Right atrium auricular region (tissue), 2 donors: ENCODE measurements around the gene PCDHB12. TPM values are rescaled to one million over a fixed set of nuclear protein-coding genes. Genes with fewer than 3 reads are reported as not detected.
"Not testable (repeated sequence)": the region's sequence is repeated elsewhere in the genome, so short reads cannot be mapped to it uniquely, and the experiment has no call there.

Experiments used
- DNase-seq: peaks from one replicate; pipeline ENCODE4 v3.0.0-alpha.2; 2019; ENCODE audit warnings: low spot score
- H3K27ac ChIP-seq, 2 donors: fragments of 200-600 bp; sonication (generic); 1 replicate in 1 of 2; 2 replicates in 1 of 2; pipeline ENCODE4 v1.5.1; 2016 to 2019
- H3K27me3 ChIP-seq, 2 donors: fragments of 200-600 bp; sonication (generic); one replicate each; pipeline versions ENCODE4 v1.5.1 to v1.6.0; 2017 to 2019
- H3K36me3 ChIP-seq: fragments of 200-600 bp; sonication (generic); one replicate; pipeline ENCODE4 v1.5.1; 2016
- H3K4me1 ChIP-seq, 2 donors: fragments of 200-600 bp; sonication (generic); one replicate each; pipeline versions ENCODE4 v1.5.1 to v1.6.0; 2017 to 2019
- H3K4me3 ChIP-seq, 2 donors: fragments of 200-600 bp; sonication (generic); 1 replicate in 1 of 2; 2 replicates in 1 of 2; pipeline ENCODE4 v1.5.1; 2017 to 2019; ENCODE audit warnings: mild to moderate bottlenecking in 1 of 2, moderate library complexity in 1 of 2
- H3K9me3 ChIP-seq, 2 donors: fragments of 200-600 bp; sonication (generic); one replicate each; pipeline ENCODE4 v1.5.1; 2019
- CTCF ChIP-seq, 2 donors: fragments of 200-600 bp; sonication (generic); IDR thresholded peaks; one replicate each; pipeline ENCODE4 v1.5.1; 2019; ENCODE audit warnings: antibody characterized with exemption in 2 of 2
- total RNA-seq, 2 donors: library from RNA; depleted of rRNA; stranded (reverse); fragments of >200 nt; gene quantifications; one replicate each; pipeline ENCODE4 v1.1.0, GENCODE V29; 2016

The PCDHB12 gene
- 1 to 10 TPM; 1.8 to 2.3 TPM for total RNA-seq

- no peaks in the 10 kb centered on the region for H3K36me3 ChIP-seq
- no peaks in the 10 kb centered on the region for H3K4me1 ChIP-seq
- H3K27ac ChIP-seq = no peak within 1 kb of the TSS
- TF ChIP-seq CTCF (IDR thresholded peaks at IDR 0.05) = peak in 1 of 2 donors; percentile 29
- H3K27me3 ChIP-seq = no peaks in the 10 kb centered on the region
- H3K9me3 ChIP-seq = peaks cover 9 to 94% of the 10 kb centered on the region in 2 donors
- no peak for DNase-seq
- H3K4me3 ChIP-seq = peak within 1 kb of the TSS in 1 of 2 donors; percentile 17
These were observed at the start of gene PCDHB12 for GRCh38 chr5:141208478-141208877. Gene PCDHB12 (plus strand): TSS chr5:141208719. CDS start chr5:141208908, 189 bp downstream.

DNA sequence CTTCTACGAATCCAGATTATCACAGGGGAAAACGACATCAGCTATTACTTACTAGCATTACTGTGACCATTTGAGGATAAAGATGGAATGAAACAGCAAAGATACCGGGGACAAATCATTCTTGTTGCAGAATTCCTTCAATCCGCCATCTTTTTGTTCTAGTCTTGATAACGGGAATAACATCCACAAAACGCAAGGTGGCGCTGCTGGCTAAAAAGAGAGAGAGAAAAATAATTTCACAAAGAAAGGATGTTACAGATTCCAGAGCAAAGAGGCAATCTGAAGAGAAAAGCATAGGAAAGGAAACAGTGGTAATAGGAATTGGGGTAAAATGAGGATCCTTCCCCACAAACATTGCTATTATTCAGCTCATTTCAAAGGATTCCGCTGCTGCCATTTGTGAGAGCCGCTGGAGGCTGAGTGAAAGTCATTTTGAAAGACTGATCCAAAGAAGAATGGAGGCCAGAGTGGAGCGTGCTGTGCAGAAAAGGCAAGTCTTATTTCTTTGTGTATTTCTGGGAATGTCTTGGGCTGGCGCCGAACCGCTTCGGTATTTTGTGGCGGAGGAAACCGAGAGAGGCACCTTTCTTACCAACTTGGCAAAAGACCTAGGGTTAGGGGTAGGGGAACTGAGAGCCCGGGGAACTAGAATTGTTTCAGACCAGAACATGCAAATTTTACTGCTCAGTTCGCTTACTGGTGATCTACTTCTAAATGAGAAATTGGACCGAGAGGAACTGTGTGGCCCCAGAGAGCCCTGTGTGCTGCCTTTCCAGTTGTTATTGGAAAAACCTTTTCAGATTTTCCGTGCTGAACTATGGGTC, 35.9 kb upstream of the PCDHB12 start, which contains the start of gene PCDHB7:
Gene PCDHB7, plus strand, starts transcription at position 264 of the 824 bp plus-strand sequence. Its CDS starts 192 bp downstream, at position 456.
- DNase-seq = no peak
- peaks cover 5 to 6% of the 10 kb centered on the region in 2 donors for H3K27me3 ChIP-seq
- H3K4me3 ChIP-seq = no peak within 1 kb of the TSS
- peaks cover 10 to 50% of the 10 kb centered on the region in 2 donors for H3K9me3 ChIP-seq
- TF ChIP-seq CTCF (IDR thresholded peaks at IDR 0.05) = peak; percentile 17 to 50
- H3K36me3 ChIP-seq = no peaks in the 10 kb centered on the region
- no peaks in the 10 kb centered on the region for H3K4me1 ChIP-seq
- no peak within 1 kb of the TSS for H3K27ac ChIP-seq

GRCh38 chr5:141174291-141175104, 34.0 kb upstream of the PCDHB12 start:
- H3K27me3 ChIP-seq, H3K4me3 ChIP-seq, H3K4me1 ChIP-seq, H3K27ac ChIP-seq, DNase-seq, H3K36me3 ChIP-seq: not testable (repeated sequence)
- H3K9me3 ChIP-seq = peaks cover 10 to 60% of the 10 kb centered on the region in 2 donors

DNA sequence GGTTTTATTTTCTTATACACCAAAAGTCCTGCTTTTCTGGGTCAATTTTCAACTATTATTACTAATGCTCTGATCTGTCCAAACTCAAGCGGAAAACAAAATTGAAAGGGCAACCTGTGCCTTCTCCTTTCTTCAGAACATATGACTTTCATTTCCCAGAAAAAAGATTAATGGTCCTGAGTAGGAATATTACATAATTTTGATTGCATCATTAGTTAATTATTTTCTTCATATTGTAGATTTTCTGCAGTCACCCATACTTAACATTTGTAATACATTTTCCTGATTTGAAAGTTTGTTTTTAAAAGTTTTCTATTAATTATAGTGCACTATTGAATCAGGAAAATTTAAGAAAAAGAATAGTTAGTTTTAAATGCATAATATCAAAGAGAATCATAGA, 32.6 kb upstream of the PCDHB12 start:
- Histone ChIP-seq H3K27ac (no peak overlapping the region), H3K36me3 (no peaks in the 10 kb centered on the region), H3K9me3 (peaks cover 10 to 57% of the 10 kb centered on the region in 2 donors), H3K27me3 (peaks cover 5 to 6% of the 10 kb centered on the region in 2 donors), H3K4me1 (no peaks in the 10 kb centered on the region), H3K4me3 (no peak overlapping the region)
- no peak for TF ChIP-seq CTCF (IDR thresholded peaks at IDR 0.05)
- no peak for DNase-seq

DNA sequence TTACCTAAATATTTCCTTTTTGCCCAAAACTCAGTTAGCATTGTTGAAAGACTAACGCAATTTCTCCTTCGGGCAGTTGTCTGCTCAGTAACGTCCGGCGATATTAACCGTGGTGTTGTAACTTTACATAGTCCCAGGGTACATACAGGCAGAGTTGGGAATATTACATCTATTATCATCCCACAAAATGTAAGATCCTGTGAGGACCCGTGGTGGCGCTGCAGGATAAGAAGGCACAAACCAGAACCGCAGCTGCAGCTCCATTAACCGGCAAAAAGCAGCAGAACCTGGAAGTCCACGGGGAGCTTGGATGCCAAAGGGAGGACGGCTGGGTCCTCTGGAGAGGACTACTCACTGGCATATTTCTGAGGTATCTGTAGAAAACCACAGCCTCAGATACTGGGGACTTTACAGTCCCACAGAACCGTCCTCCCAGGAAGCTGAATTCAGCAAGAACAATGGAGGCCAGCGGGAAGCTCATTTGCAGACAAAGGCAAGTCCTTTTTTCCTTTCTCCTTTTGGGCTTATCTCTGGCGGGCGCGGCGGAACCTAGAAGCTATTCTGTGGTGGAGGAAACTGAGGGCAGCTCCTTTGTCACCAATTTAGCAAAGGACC, 30.8 kb upstream of the PCDHB12 start, which contains the start of gene PCDHB8:
Gene PCDHB8, plus strand, starts transcription at position 214 of the 615 bp plus-strand sequence. Its CDS starts 245 bp downstream, at position 459.
- H3K4me1 ChIP-seq, DNase-seq, H3K27ac ChIP-seq, H3K27me3 ChIP-seq, H3K36me3 ChIP-seq: not testable (repeated sequence)
- peak within 1 kb of the TSS in 1 of 2 donors; percentile 4 for H3K4me3 ChIP-seq
- TF ChIP-seq CTCF (IDR thresholded peaks at IDR 0.05) = peak in 1 of 2 donors; percentile 48
- H3K9me3 ChIP-seq = peaks cover 10 to 57% of the 10 kb centered on the region in 2 donors

DNA sequence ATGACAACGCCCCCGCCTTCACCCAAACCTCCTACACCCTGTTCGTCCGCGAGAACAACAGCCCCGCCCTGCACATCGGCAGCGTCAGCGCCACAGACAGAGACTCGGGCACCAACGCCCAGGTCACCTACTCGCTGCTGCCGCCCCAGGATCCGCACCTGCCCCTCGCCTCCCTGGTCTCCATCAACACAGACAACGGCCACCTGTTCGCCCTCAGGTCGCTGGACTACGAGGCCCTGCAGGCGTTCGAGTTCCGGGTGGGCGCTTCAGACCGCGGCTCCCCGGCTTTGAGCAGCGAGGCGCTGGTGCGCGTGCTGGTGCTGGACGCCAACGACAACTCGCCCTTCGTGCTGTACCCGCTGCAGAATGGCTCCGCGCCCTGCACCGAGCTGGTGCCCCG, 29.1 kb upstream of the PCDHB12 start:
- not testable (repeated sequence) for H3K4me1 ChIP-seq, H3K4me3 ChIP-seq, DNase-seq, H3K36me3 ChIP-seq, H3K27me3 ChIP-seq, H3K27ac ChIP-seq
- H3K9me3 ChIP-seq = peaks cover 15 to 59% of the 10 kb centered on the region in 2 donors

GRCh38 chr5:141179876-141180275, 28.6 kb upstream of the PCDHB12 start:
- H3K4me1 ChIP-seq, H3K4me3 ChIP-seq, DNase-seq, H3K27me3 ChIP-seq, H3K36me3 ChIP-seq, H3K27ac ChIP-seq: not testable (repeated sequence)
- peaks cover 15 to 59% of the 10 kb centered on the region in 2 donors for H3K9me3 ChIP-seq
